ENCODE results near the gene FGGY. TPM values are rescaled to one million over a fixed set of nuclear protein-coding genes. Genes with fewer than 3 reads are reported as not detected.

The FGGY gene
- total RNA-seq, 1 donor from 2014 or later = 31.2 TPM

GRCh38 chr1:59716832-59717231 is 419.9 kb downstream of the FGGY start:
- Histone ChIP-seq H3K36me3 (no peaks in the 10 kb centered on the region), H3K4me3 (no peak overlapping the region), H3K9me3 (replicated peaks) (no peaks in the 10 kb centered on the region), H3K4me1 (peaks cover 34% of the 10 kb centered on the region), H3K27ac (replicated peaks) (peak overlapping the region; percentile 4), H3K27me3 (ENCODE audit: low read depth) (no peaks in the 10 kb centered on the region)
- intact Hi-C loops (cut with micrococcal nuclease) = no loop called here
- DNase-seq = no peak
- TF ChIP-seq CTCF (IDR thresholded peaks at IDR 0.05; ENCODE audit: borderline replicate concordance) = no peak

GRCh38 chr1:59718064-59718988 is 421.4 kb downstream of the FGGY start:
- Histone ChIP-seq H3K4me3 (no peak overlapping the region), H3K36me3 (no peaks in the 10 kb centered on the region), H3K27me3 (ENCODE audit: low read depth) (no peaks in the 10 kb centered on the region), H3K9me3 (replicated peaks) (peaks cover 11% of the 10 kb centered on the region), H3K27ac (replicated peaks) (peak overlapping the region; percentile 83), H3K4me1 (peaks cover 34% of the 10 kb centered on the region)
- TF ChIP-seq CTCF (IDR thresholded peaks at IDR 0.05; ENCODE audit: borderline replicate concordance) = peak; percentile 48
- no peak for DNase-seq
- intact Hi-C loops (cut with micrococcal nuclease) = no loop called here

GRCh38 chr1:59718989-59719360 is 422.1 kb downstream of the FGGY start:
- TF ChIP-seq CTCF (IDR thresholded peaks at IDR 0.05; ENCODE audit: borderline replicate concordance) = no peak
- H3K27ac ChIP-seq (replicated peaks) = peak overlapping the region; percentile 83
- no peak overlapping the region for H3K4me3 ChIP-seq
- peaks cover 16% of the 10 kb centered on the region for H3K9me3 ChIP-seq (replicated peaks)
- peak; percentile 58 for DNase-seq
- H3K4me1 ChIP-seq = peaks cover 34% of the 10 kb centered on the region
- no peaks in the 10 kb centered on the region for H3K27me3 ChIP-seq (ENCODE audit: low read depth)
- no peaks in the 10 kb centered on the region for H3K36me3 ChIP-seq
- intact Hi-C loops (cut with micrococcal nuclease) = no loop called here

- Histone ChIP-seq H3K4me1 (peaks cover 34% of the 10 kb centered on the region), H3K36me3 (no peaks in the 10 kb centered on the region), H3K27ac (replicated peaks) (peak overlapping the region; percentile 83), H3K27me3 (ENCODE audit: low read depth) (no peaks in the 10 kb centered on the region), H3K4me3 (no peak overlapping the region), H3K9me3 (replicated peaks) (peaks cover 16% of the 10 kb centered on the region)
- intact Hi-C loops (cut with micrococcal nuclease) = no loop called here
- TF ChIP-seq CTCF (IDR thresholded peaks at IDR 0.05; ENCODE audit: borderline replicate concordance) = no peak
- no peak for DNase-seq
Measured at GRCh38 chr1:59720326-59721115, 423.6 kb downstream of the FGGY start.

DNA sequence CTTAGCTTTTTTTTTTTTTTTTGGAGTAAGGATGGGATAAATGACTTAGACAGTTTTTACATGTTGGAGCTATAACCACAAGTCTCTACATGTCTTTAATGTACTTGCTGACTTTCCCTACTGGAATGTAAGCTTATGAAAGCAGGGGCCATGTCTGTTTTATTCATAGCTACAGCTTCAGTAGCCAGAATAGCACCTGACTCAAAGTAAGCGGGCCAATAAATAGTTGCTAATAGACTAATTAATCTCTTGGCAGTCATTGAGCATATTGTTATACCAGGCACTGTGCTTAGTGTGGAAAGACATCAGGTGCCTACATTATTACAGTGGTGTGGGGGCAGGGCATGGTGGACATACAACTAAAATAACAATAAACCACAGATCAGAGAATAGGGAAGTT is 433.4 kb downstream of the FGGY start:
- no peak for DNase-seq
- Histone ChIP-seq H3K4me1 (peaks cover 33% of the 10 kb centered on the region), H3K27me3 (ENCODE audit: low read depth) (no peaks in the 10 kb centered on the region), H3K27ac (replicated peaks) (peak overlapping the region; percentile 84), H3K4me3 (peak overlapping the region; percentile 23), H3K9me3 (replicated peaks) (no peaks in the 10 kb centered on the region), H3K36me3 (no peaks in the 10 kb centered on the region)
- intact Hi-C loops (cut with micrococcal nuclease) = no loop called here
- TF ChIP-seq CTCF (IDR thresholded peaks at IDR 0.05; ENCODE audit: borderline replicate concordance) = no peak

All from left ventricle myocardium inferior (tissue), 1 donor.